GM11168 (cell line): Measurements from ENCODE around the gene LRP2.
"Not testable (repeated sequence)": the region's sequence is repeated elsewhere in the genome, so short reads cannot be mapped to it uniquely, and the experiment has no call there.

Experiments
- in situ Hi-C: fragments of 300-500 bp; cut with MboI; formaldehyde crosslinking; loops from one replicate; pipeline ENCODE4 v1.12.0; 2022; ENCODE audit warnings: low sequenced_read_pairs; ENCODE audit not compliant: unreplicated experiment

Gene LRP2

GRCh38 chr2:169349535-169349934, 12.8 kb downstream of the LRP2 start:
- in situ Hi-C loops: no loop called here

GRCh38 chr2:169348321-169349024, 13.9 kb downstream of the LRP2 start:
- in situ Hi-C loops: no loop called here

DNA sequence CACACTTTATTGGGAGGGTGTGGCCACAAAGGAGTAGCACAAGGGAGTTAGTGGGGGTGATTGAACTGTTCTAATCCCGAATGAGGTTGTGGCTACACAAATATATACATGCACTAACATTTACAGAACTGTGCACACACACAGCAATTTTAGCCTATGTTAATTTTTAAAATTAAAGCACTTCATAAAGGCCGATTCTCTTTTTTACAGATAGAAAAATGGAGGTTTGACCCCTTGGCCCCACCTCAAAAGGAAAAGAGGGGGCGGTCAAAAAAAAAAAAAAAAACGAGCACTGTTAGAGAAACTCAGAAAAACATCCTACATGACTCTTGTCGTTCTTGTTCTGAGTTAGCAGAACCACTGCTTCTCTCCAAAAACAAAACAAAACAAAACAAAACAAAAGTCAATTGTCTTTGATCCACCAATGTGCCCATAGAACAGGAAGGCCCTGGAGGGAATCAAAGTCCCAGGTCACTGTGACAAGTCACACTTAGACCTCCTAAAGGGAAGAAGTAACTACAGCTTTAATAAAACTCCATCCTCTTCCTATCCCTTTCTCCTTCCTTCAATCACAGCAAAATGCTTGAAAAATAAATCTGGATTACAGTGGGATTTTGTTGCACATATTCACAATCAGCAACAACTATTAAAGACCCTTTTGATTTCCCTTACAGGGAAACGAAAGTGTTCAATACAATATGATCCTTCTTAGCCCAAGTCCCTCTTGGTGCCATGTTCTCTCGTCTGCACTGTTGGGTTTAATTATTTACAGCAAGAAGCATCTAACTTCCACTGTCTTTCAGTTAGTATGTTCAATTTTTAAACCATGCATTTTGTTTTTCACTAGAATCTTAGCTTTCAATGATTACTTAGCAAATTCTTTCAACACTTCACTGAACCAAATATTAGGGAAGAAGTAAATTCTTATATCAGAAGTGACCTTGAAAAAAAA, 16.6 kb downstream of the LRP2 start:
- in situ Hi-C loops: no loop called here

GRCh38 chr2:169344736-169345485, 17.4 kb downstream of the LRP2 start:
- in situ Hi-C loops: no loop called here

- in situ Hi-C loops: no loop called here
These were observed 19.1 kb downstream of the LRP2 start for GRCh38 chr2:169343202-169343601.

DNA sequence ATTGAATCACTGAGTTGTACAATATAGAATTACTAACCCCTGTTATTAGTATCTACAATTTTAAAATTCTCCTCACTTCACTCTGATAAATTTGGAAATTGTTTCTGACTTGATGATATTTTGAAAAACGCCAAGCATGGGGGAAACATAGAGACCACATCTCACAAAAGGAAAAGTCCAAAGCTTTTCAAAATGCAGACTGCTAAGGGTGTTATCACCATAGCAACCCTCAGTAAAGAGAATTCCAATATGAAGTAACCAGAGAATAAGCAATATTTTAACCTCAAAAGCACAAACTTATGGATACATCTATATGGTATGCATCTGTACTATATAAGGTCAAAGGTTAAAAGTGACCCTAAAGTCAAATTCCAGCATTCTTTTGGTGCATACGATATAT, 22.7 kb downstream of the LRP2 start:
- in situ Hi-C loops: no loop called here

- in situ Hi-C loops: no loop called here
These were observed 25.6 kb downstream of the LRP2 start for GRCh38 chr2:169336695-169337094.

DNA sequence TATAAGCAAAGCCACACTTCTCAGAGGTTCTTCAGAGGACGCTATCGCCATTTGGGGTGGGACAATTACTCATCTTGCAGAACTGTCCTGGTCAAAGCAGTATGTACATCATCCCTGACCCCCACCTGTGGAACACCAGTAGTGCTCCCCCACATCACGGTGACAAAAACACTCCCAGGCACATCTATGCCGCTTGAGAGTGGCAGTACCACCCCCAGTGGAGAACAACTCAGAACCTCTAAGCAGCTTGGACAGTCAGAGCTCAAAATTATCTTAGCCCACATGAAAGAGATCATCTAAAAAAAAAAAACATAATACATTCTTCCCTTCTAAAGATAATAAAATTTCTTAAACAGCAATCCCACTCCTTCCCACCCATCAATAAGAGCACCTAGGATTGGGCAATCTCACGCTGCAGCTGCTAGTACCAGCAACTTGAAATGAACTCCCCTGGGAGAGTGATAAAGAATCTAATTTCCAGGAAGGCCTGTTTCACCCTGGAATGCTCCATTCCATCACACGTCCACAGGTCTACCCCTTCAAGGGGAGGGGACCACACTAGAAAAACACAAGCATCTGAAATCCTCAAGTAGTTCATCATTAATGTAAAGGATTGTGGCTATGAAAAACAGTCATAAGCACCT, 31.7 kb downstream of the LRP2 start:
- in situ Hi-C loops: no loop called here

- in situ Hi-C loops: no loop called here
These were observed 32.4 kb downstream of the LRP2 start for GRCh38 chr2:169329688-169330554.

- in situ Hi-C loops: no loop called here
These were observed 33.5 kb downstream of the LRP2 start for GRCh38 chr2:169328785-169329184.

GRCh38 chr2:169327837-169328236, 34.5 kb downstream of the LRP2 start:
- in situ Hi-C loops: not testable (repeated sequence)

- in situ Hi-C loops: not testable (repeated sequence)
These were observed 36.4 kb downstream of the LRP2 start for GRCh38 chr2:169325886-169326285.

DNA sequence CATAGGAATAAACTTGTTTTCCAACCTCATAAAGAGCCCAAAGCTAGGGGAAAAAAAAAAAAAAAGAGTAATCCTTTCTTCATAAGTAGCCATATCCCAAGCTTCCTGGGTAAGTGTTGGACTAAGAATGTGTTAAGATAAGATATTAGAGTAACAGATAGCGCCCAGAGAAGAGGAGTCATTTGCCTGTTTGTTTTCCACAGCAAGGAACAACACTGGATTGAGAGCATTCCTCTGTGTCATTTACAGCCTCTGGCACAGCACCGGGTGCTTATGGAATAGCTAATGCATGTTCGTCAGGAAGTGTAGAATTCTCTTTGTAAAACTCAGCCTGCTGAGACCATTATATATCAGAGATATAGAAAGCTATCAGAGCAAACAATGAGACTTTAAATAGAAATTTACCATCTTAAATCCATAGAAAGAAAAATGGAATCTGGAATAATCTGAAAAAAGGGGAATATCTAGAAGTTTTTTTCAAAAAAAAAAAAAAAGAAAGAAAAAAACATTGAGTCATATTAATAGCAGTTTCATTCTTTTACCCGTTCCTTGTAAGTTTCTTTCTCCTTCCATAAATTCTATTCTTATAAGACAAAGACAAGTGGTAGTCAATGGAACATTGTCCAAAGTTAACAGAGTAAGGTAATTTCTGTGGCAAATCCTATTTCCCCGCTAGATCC, 37.6 kb downstream of the LRP2 start:
- in situ Hi-C loops: no loop called here

DNA sequence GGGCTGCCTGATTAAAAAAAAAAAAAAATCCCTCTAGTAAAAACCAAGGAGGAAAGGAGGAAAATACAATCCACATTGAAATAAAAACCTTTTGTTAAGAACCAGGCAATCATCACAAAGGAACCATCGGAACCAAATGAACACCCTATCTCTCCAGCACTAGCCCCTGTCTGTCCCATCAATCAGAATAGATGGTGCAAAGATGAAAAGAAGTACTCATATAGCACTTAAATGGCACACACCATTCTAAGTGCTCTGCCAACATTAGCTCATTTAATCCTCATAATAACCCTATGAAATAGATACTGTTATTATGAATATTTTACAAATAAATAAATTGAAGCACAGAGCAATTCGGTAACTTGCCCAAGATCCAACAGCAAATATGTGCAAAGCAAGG, 38.5 kb downstream of the LRP2 start:
- in situ Hi-C loops: no loop called here

DNA sequence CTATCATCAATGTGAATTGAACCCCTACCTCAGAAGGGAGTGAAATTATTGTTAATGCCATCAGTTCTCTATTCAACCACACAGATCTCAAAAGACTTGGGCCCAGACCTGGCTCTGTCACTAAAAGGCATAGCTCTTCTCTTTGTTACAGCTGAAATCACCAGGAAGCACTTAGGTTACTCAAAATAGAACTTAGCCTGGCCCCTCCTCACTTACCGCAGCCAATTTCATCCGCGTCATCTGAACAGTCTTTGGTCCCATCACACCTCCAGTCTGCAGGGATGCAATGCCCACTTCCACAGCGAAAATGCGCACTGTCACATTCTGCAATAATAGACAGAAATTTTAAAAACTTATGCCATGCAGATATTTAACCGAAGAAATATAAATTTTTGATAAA, 41.8 kb downstream of the LRP2 start:
- in situ Hi-C loops: no loop called here

GRCh38 chr2:169315357-169315756, 47.0 kb downstream of the LRP2 start:
- in situ Hi-C loops: no loop called here

DNA sequence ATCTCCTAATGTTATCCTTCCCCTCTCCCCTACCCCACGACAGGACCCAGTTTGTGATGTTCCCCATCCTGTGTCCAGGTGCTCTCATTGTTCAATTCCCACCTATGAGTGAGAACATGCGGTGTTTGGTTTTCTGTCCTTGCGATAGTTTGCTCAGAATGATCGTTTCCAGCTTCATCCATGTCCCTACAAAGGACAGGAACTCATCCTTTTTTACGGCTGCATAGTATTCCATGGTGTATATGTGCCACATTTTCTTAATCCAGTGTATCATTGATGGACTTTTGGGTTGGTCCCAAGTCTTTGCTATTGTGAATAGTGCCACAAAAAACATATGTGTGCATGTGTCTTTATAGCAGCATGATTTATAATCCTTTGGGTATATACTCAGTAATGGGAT, 54.0 kb downstream of the LRP2 start:
- in situ Hi-C loops: not testable (repeated sequence)

DNA sequence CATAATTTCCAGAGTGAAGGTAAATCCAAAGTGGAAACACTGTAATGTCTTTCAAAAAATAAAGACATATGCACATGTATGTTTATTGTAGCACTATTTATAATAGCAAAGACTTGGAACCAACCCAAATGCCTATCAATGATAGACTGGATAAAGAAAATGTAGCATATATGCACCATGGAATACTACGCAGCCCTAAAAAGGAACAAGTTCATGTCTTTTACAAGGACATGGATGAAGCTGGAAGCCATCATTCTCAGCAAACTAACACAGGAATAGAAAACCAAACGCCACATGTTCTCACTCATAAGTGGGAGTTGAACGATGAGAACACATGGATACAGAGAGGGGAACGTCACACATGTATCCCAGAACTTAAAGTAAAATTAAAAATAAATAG, 57.6 kb downstream of the LRP2 start:
- in situ Hi-C loops: not testable (repeated sequence)
